Stimulated activated CD8-positive, alpha-beta memory T cell treated with anti-CD3 and anti-CD28 coated beads, Interleukin-4, amount 100 ng/mL, for 48 hours (primary cell): Measurements from ENCODE around the gene IFIH1.
A peak's percentile ranks its signal among the peaks of the same experiment; 100 is the strongest.

Experiments
- DNase-seq: peaks from one replicate; pipeline ENCODE4 v3.0.0-alpha.2; 2020

The IFIH1 gene

GRCh38 chr2:162256591-162256991, 61.9 kb downstream of the IFIH1 start:
- DNase-seq, result no peak

GRCh38 chr2:162254236-162254871, 64.1 kb downstream of the IFIH1 start:
- no peak for DNase-seq

- no peak for DNase-seq
Measured at GRCh38 chr2:162253435-162253834, 65.0 kb downstream of the IFIH1 start.

- no peak for DNase-seq
Measured at GRCh38 chr2:162252153-162252552, 66.3 kb downstream of the IFIH1 start.

GRCh38 chr2:162245781-162246180, 72.7 kb downstream of the IFIH1 start:
- DNase-seq, result no peak

- DNase-seq, result no peak
Measured at GRCh38 chr2:162245061-162245460, 73.4 kb downstream of the IFIH1 start.

- no peak for DNase-seq
Measured at GRCh38 chr2:162244541-162245031, 73.9 kb downstream of the IFIH1 start.

- DNase-seq, result no peak
Measured at GRCh38 chr2:162243715-162244114, 74.8 kb downstream of the IFIH1 start.

GRCh38 chr2:162243294-162243693, 75.2 kb downstream of the IFIH1 start, which contains the start of gene FAP:
Gene FAP (minus strand): TSS chr2:162243445. CDS start chr2:162243327, 118 bp downstream.
- DNase-seq, result no peak

GRCh38 chr2:162242586-162243280, 75.8 kb downstream of the IFIH1 start:
- DNase-seq, result no peak

GRCh38 chr2:162241571-162241970, 76.9 kb downstream of the IFIH1 start:
- DNase-seq, result no peak

- DNase-seq, result no peak
Measured at GRCh38 chr2:162234620-162235462, 83.6 kb downstream of the IFIH1 start.

- DNase-seq, result no peak
Measured at GRCh38 chr2:162233197-162233596, 85.3 kb downstream of the IFIH1 start.

- DNase-seq, result no peak
Measured at GRCh38 chr2:162232671-162233070, 85.8 kb downstream of the IFIH1 start.

GRCh38 chr2:162232027-162232426, 86.5 kb downstream of the IFIH1 start:
- no peak for DNase-seq

GRCh38 chr2:162230761-162231160, 87.7 kb downstream of the IFIH1 start:
- no peak for DNase-seq

- DNase-seq, result no peak
Measured at GRCh38 chr2:162226836-162227235, 91.6 kb downstream of the IFIH1 start.

GRCh38 chr2:162221064-162221463, 97.4 kb downstream of the IFIH1 start:
- peak; percentile 82 for DNase-seq

GRCh38 chr2:162220368-162220767, 98.1 kb downstream of the IFIH1 start:
- DNase-seq, result no peak

GRCh38 chr2:162219426-162219825, 99.1 kb downstream of the IFIH1 start:
- no peak for DNase-seq

- no peak for DNase-seq
Measured at GRCh38 chr2:162217598-162217997, 100.9 kb downstream of the IFIH1 start.
